GM12878 (cell line): ENCODE measurements around the gene STX8. TPM values are rescaled to one million over a fixed set of nuclear protein-coding genes. Genes with fewer than 3 reads are reported as not detected.

Experiments
- ATAC-seq: fragments of 200-7000 bp; cut with Tn5 transposase; 3 replicates; pipeline ENCODE4 v1.9.1; 2020; ENCODE audit warnings: mild to moderate bottlenecking, moderate library complexity
- BruUV-seq: library from RNA; stranded (reverse); fragments of 400-500 nt; replicated peaks from 2 replicates; lab custom pipeline; 2021; lab: Mats Ljungman, UMichigan
- CTCF ChIA-PET: fragments of 300-600 bp; sonication (Branson Sonifier 250); formaldehyde crosslinking; extraction: SDS; loops from one replicate; lab custom pipeline; 2021; ENCODE audit warnings: inconsistent platforms; lab: Yijun Ruan, JAX
- POLR2A ChIA-PET: fragments of 350-600 bp; formaldehyde crosslinking; extraction: SDS; loops from one replicate; lab custom pipeline; 2021; ENCODE audit warnings: inconsistent platforms; lab: Charles Lee
- RAD21 ChIA-PET: fragments of 300-600 bp; sonication (Branson Sonifier 250); formaldehyde crosslinking; loops from one replicate; lab custom pipeline; 2023; ENCODE audit warnings: antibody characterized with exemption; ENCODE audit not compliant: unreplicated experiment; lab: Charles Lee
- SMC1A ChIA-PET: fragments of 300-600 bp; sonication (Branson Sonifier 250); formaldehyde crosslinking; loops from one replicate; lab custom pipeline; 2023; ENCODE audit not compliant: unreplicated experiment, uncharacterized antibody; lab: Charles Lee
- DNase-seq: peaks from one replicate; pipeline ENCODE4 v3.0.0-alpha.2; 2011; ENCODE audit warnings: low read depth, low spot score
- FAIRE-seq: peaks from 3 replicates; lab custom pipeline; 2011; peaks lifted over from hg19 to GRCh38; lab: Jason Lieb, UNC
- H2AFZ ChIP-seq: 2 replicates; pipeline ENCODE4 v1.6.0; 2011; ENCODE audit warnings: low read depth, low read length, control low read depth; ENCODE audit not compliant: control insufficient read depth
- H3K27ac ChIP-seq: 2 replicates; pipeline ENCODE4 v1.5.1; 2011; ENCODE audit warnings: control low read depth; ENCODE audit not compliant: control insufficient read depth, insufficient read depth
- H3K27me3 ChIP-seq, 2 experiments: replicated peaks in 1 of 2; 2 replicates each; pipeline versions ENCODE4 v1.6.0 to v1.6.1; 2011; ENCODE audit warnings: low read length in 1 of 2; ENCODE audit not compliant: control insufficient read depth in 2 of 2, insufficient read depth in 2 of 2
- H3K36me3 ChIP-seq, 2 experiments: 2 replicates each; pipeline ENCODE4 v1.5.1; 2011; ENCODE audit warnings: low read length in 1 of 2; ENCODE audit not compliant: control insufficient read depth in 2 of 2, insufficient read depth in 2 of 2
- H3K4me1 ChIP-seq: 2 replicates; pipeline ENCODE4 v1.6.1; 2011; ENCODE audit warnings: mild to moderate bottlenecking, low read length, moderate library complexity, mixed read lengths; ENCODE audit not compliant: control insufficient read depth, insufficient read depth
- H3K4me2 ChIP-seq: 2 replicates; pipeline ENCODE4 v1.6.0; 2011; ENCODE audit warnings: control low read depth; ENCODE audit not compliant: control insufficient read depth, insufficient read depth
- H3K4me3 ChIP-seq: fragments of 200-600 bp; sonication (generic); 2 replicates; pipeline ENCODE4 v1.5.1; 2016
- H3K79me2 ChIP-seq: 2 replicates; pipeline ENCODE4 v1.6.0; 2011; ENCODE audit warnings: low read length; ENCODE audit not compliant: control insufficient read depth, insufficient read depth
- H3K9ac ChIP-seq: 2 replicates; pipeline ENCODE4 v1.8.0; 2011; ENCODE audit warnings: low read length, control low read depth, mixed read lengths; ENCODE audit not compliant: control insufficient read depth, insufficient read depth
- H3K9me3 ChIP-seq: replicated peaks from 3 replicates; pipeline ENCODE4 v1.5.1; 2011; ENCODE audit warnings: mild to moderate bottlenecking, low read length; ENCODE audit not compliant: control insufficient read depth, insufficient read depth
- H4K20me1 ChIP-seq: 2 replicates; pipeline ENCODE4 v1.6.0; 2011; ENCODE audit not compliant: control insufficient read depth, insufficient read depth
- ATF3 ChIP-seq: IDR thresholded peaks from 2 replicates; pipeline ENCODE4 v1.6.1; 2011; ENCODE audit warnings: low read depth, mild to moderate bottlenecking, low read length, moderate library complexity, borderline replicate concordance; ENCODE audit errors: extremely low read depth
- CHD1 ChIP-seq: IDR thresholded peaks from 2 replicates; pipeline ENCODE4 v1.6.1; 2012; ENCODE audit warnings: low read depth, low read length, improper control_type of control experiment
- GATAD2B ChIP-seq: fragments of 450-650 bp; conservative IDR thresholded peaks from 2 replicates; pipeline ENCODE4 v1.6.1; 2017; ENCODE audit warnings: low read depth, mild to moderate bottlenecking, moderate library complexity
- KAT2A ChIP-seq: conservative IDR thresholded peaks from 2 replicates; pipeline ENCODE4 v1.6.1; 2011; ENCODE audit warnings: low read depth, low read length; ENCODE audit not compliant: control insufficient read depth
- KDM1A ChIP-seq: fragments of 200-600 bp; sonication (generic); IDR thresholded peaks from 2 replicates; pipeline ENCODE4 v1.6.1; 2016; ENCODE audit warnings: borderline replicate concordance
- KLF5 ChIP-seq: fragments of 450-650 bp; IDR thresholded peaks from 2 replicates; pipeline ENCODE4 v1.6.1; 2014; ENCODE audit warnings: mild to moderate bottlenecking; ENCODE audit not compliant: partially characterized antibody
- MLLT1 ChIP-seq: fragments of 450-650 bp; IDR thresholded peaks from 2 replicates; pipeline ENCODE4 v1.6.1; 2016; ENCODE audit warnings: mild to moderate bottlenecking
- MTA2 ChIP-seq: fragments of 450-650 bp; IDR thresholded peaks from 2 replicates; pipeline ENCODE4 v1.6.1; 2016; ENCODE audit warnings: low read depth, mild to moderate bottlenecking, moderate library complexity
- NR2F1 ChIP-seq: fragments of 450-650 bp; conservative IDR thresholded peaks from 2 replicates; pipeline ENCODE4 v1.6.1; 2017; ENCODE audit warnings: mild to moderate bottlenecking
- PAX5 ChIP-seq: IDR thresholded peaks from 2 replicates; pipeline ENCODE4 v1.6.1; 2011; ENCODE audit warnings: low read depth, low read length, borderline replicate concordance
- PKNOX1 ChIP-seq: fragments of 450-650 bp; IDR thresholded peaks from 2 replicates; pipeline ENCODE4 v1.6.1; 2016; ENCODE audit warnings: mild to moderate bottlenecking
- RAD21 ChIP-seq: IDR thresholded peaks from 2 replicates; pipeline ENCODE4 v1.6.1; 2011; ENCODE audit warnings: mild to moderate bottlenecking, low read depth, low read length, moderate library complexity; ENCODE audit not compliant: insufficient read depth
- RB1 ChIP-seq: fragments of 450-650 bp; formaldehyde crosslinking; IDR thresholded peaks from 2 replicates; pipeline ENCODE4 v1.6.1; 2017; ENCODE audit warnings: mild to moderate bottlenecking, borderline replicate concordance
- SMAD1 ChIP-seq: fragments of 450-650 bp; IDR thresholded peaks from 2 replicates; pipeline ENCODE4 v1.6.1; 2018; ENCODE audit warnings: mild to moderate bottlenecking, low read depth; ENCODE audit not compliant: partially characterized antibody
- SPI1 ChIP-seq: IDR thresholded peaks from 2 replicates; pipeline ENCODE4 v1.6.1; 2011; ENCODE audit warnings: low read depth, mild to moderate bottlenecking, low read length, moderate library complexity, borderline replicate concordance; ENCODE audit not compliant: insufficient read depth
- SUZ12 ChIP-seq: fragments of 200-600 bp; sonication (generic); IDR thresholded peaks from one replicate; pipeline ENCODE4 v1.6.1; 2018; ENCODE audit warnings: antibody characterized with exemption, mild to moderate bottlenecking; ENCODE audit not compliant: unreplicated experiment
- TCF12 ChIP-seq: IDR thresholded peaks from 2 replicates; pipeline ENCODE4 v1.6.1; 2011; ENCODE audit warnings: low read depth, mild to moderate bottlenecking, low read length
- ZBED1 ChIP-seq: IDR thresholded peaks from 2 replicates; pipeline ENCODE4 v1.6.1; 2016; ENCODE audit warnings: borderline replicate concordance
- ZBTB11 ChIP-seq: fragments of 450-650 bp; formaldehyde crosslinking; IDR thresholded peaks from 2 replicates; pipeline ENCODE4 v1.5.0; 2022; ENCODE audit warnings: mild to moderate bottlenecking, missing genetic modification characterization
- WGBS: methylation state at CpG from one replicate; pipeline ENCODE4 v1.1.6; 2016; ENCODE audit warnings: low lambda C conversion rate; ENCODE audit not compliant: insufficient replicate concordance, insufficient coverage; ENCODE audit errors: missing lambda C conversion rate; 5-methylcytosine and 5-hydroxymethylcytosine counted together
- in situ Hi-C: fragments of 300-500 bp; cut with MboI; formaldehyde crosslinking; loops from 9 replicates; pipeline ENCODE4 v1.14.3; 2018; ENCODE audit warnings: mixed read lengths
- intact Hi-C: fragments of 100-400 bp; cut with micrococcal nuclease; formaldehyde crosslinking; loops from one replicate; pipeline ENCODE4 v1.14.2; 2022; ENCODE audit not compliant: unreplicated experiment
- polyA plus RNA-seq, 11 experiments: library from polyadenylated mRNA; depleted of rRNA in 4 of 11; unstranded in 6 of 11; stranded (reverse) in 5 of 11; fragments of >200 nt; fragmentation: Nextera tagmentation in 4 of 11; fragmentation: Illumina TruSeq in 1 of 11; extraction: Ambion mirVana in 4 of 11; extraction: Trizol in 1 of 11; gene quantifications; 1 replicate in 1 of 11; 2 replicates in 10 of 11; pipeline versions ENCODE4 v1.2.1 to v1.2.3, GENCODE V29; 2011 to 2016; ENCODE audit warnings: inconsistent platforms in 2 of 11, missing spikeins in 2 of 11, low read depth in 1 of 11
- total RNA-seq, 4 experiments: library from RNA; depleted of rRNA in 3 of 4; stranded (reverse); fragments of >200 nt in 3 of 4; fragmentation: Illumina TruSeq in 1 of 4; extraction: Trizol in 1 of 4; gene quantifications; 2 replicates each; pipeline versions ENCODE4 v1.2.1 to v1.2.3, GENCODE V29; 2013 to 2021

Gene STX8
- total and polyA plus RNA-seq, 10 of the 15 experiments (the other 5 are each of a cell fraction or from before 2014, with no cell fraction given): 47.9 to 151 (median 72.9) TPM

GRCh38 chr17:9223531-9223930, 352.1 kb downstream of the STX8 start:
- BruUV-seq: no TSS peak
- peaks cover 4% of the 10 kb centered on the region; the same call in 1 of the 2 replicates for H3K4me1 ChIP-seq
- no peaks in the 10 kb centered on the region; the same call in 2 of the 3 replicates for H3K9me3 ChIP-seq
- DNase-seq: no peak
- no peak for FAIRE-seq
- in situ Hi-C loops: no loop called here
- H3K4me3 ChIP-seq: no peak overlapping the region
- H3K36me3 ChIP-seq: no peaks in the 10 kb centered on the region
- no peaks in the 10 kb centered on the region for H3K79me2 ChIP-seq
- RAD21 ChIA-PET: no interaction called here
- no peak overlapping the region for H2AFZ ChIP-seq
- H3K27ac ChIP-seq: no peak overlapping the region
- H3K4me2 ChIP-seq: no peak overlapping the region
- CTCF ChIA-PET: no interaction called here
- POLR2A ChIA-PET: no interaction called here
- 50% methylated on average over 6 of the region's 8 CpGs for WGBS
- ATAC-seq: no peak
- no peak overlapping the region for H3K9ac ChIP-seq
- SMC1A ChIA-PET: interaction anchor here (1.5 kb wide), 1 partner anchor 68 kb away, joined by 4 read pairs; no protein-coding TSS in a partner anchor
- H4K20me1 ChIP-seq: no peaks in the 10 kb centered on the region
- intact Hi-C loops: no loop called here
- no peaks in the 10 kb centered on the region; a peak in 1 of 4 replicates for H3K27me3 ChIP-seq
- TF ChIP-seq ATF3: no peak
- no peak for TF ChIP-seq NR2F1
- TF ChIP-seq RB1: no peak
- TF ChIP-seq SMAD1: no peak
- no peak for TF ChIP-seq SUZ12
- no peak for TF ChIP-seq TCF12
- no peak for TF ChIP-seq PKNOX1
- no peak for TF ChIP-seq CHD1
- no peak for TF ChIP-seq KDM1A
- no peak for TF ChIP-seq PAX5
- no peak for TF ChIP-seq MTA2
- no peak for TF ChIP-seq ZBTB11 (CRISPR knock-in tag)
- TF ChIP-seq GATAD2B: no peak
- TF ChIP-seq KAT2A: no peak
- no peak for TF ChIP-seq MLLT1
- TF ChIP-seq SPI1: no peak
- no peak for TF ChIP-seq ZBED1
- no peak for TF ChIP-seq RAD21
- no peak for TF ChIP-seq KLF5
